ENCODE data around the gene PRMT1.

The PRMT1 gene

DNA sequence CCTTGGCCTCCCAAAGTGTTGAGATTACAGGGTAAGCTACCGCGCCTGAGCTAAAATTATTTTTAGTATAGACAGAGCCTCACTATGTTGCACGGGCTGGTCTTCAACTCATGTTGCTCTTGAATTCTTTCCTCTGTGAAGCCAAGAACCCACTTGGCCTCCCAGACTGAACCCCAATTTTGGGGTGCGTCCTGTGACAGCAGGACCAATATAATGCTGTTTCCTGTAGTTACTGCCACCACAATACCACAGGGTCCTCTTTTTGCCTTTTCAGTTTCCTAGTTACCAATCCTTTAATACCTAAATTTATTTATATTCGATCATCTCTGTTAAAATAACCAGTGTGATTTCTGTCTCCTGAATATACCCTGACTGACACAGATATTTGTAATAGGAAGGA is 53.1 kb downstream of the PRMT1 start:
- no peak for DNase-seq (ENCODE audit: low read depth in 2 of 2)
- H3K4me3 ChIP-seq (replicated peaks in 1 of 2; ENCODE audit: low read depth in 2 of 2, low read length in 2 of 2), result no peak overlapping the region
- no peak for TF ChIP-seq CTCF (IDR thresholded peaks at IDR 0.05; ENCODE audit: low read depth, low read length)

All from cardiac fibroblast (primary cell).